ENCODE results near the gene KIAA1328.

DNA sequence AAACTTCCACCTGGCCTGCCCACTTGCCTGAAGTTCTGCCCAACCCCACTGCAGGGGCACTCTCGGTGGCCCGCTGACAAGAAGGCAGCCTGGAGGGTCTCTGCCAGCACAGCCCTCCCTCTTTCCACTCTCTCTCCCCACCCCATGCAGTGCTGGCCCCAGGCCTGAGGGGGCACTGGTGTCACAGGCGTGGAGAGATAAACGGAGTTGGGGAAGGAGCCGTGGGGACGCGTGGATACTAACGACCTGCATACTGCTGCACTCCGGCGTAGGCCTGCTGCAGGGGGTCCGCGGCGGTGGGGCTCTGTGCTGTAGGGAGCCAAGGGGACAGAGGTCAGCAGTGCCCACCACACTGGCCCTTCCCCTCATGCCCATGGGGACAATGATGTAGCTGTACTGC is 437.4 kb downstream of the KIAA1328 start:
- TF ChIP-seq, protein P1, sequence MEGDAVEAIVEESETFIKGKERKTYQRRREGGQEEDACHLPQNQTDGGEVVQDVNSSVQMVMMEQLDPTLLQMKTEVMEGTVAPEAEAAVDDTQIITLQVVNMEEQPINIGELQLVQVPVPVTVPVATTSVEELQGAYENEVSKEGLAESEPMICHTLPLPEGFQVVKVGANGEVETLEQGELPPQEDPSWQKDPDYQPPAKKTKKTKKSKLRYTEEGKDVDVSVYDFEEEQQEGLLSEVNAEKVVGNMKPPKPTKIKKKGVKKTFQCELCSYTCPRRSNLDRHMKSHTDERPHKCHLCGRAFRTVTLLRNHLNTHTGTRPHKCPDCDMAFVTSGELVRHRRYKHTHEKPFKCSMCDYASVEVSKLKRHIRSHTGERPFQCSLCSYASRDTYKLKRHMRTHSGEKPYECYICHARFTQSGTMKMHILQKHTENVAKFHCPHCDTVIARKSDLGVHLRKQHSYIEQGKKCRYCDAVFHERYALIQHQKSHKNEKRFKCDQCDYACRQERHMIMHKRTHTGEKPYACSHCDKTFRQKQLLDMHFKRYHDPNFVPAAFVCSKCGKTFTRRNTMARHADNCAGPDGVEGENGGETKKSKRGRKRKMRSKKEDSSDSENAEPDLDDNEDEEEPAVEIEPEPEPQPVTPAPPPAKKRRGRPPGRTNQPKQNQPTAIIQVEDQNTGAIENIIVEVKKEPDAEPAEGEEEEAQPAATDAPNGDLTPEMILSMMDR (IDR thresholded peaks at IDR 0.05 in 4 of 5, conservative IDR thresholded peaks at IDR 0.05 in 1 of 5), result no peak
- TF ChIP-seq POLR2A (IDR thresholded peaks at IDR 0.05), result no peak
